Measurements from ENCODE around the gene UTP25.
"Not testable (repeated sequence)": the region's sequence is repeated elsewhere in the genome, so short reads cannot be mapped to it uniquely, and the experiment has no call there.

Gene UTP25

GRCh38 chr1:209785592-209785991, 42.2 kb upstream of the UTP25 start:
- no peak for TF ChIP-seq FOXK2 (IDR thresholded peaks at IDR 0.05)
- no peak for TF ChIP-seq LEF1 (IDR thresholded peaks at IDR 0.05; ENCODE audit: borderline replicate concordance)
- TF ChIP-seq ARNT (IDR thresholded peaks at IDR 0.05), result no peak
- POLR2A ChIA-PET, result no interaction called here
- CTCF ChIA-PET, result no interaction called here
- DNase-seq (ENCODE audit: extremely low spot score), result no peak

DNA sequence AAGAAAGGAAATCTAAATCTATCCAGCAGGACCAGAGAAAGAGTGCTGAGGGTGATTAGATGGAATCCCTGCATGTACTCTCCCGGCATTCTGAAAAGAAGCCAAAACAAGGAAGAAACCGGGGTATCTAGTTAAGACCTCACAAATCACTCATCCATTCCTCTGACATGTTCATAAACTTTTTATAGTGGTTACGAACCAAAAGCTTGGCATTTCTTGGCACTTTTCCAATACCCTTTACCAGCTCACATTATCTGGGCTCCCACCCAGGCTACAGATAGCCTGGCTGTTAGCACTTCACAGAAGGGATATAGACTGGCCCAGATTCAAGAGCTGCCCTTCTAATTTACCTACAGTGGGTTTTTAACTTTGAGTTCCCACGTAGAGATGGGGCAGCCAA, 41.6 kb upstream of the UTP25 start:
- no peak for TF ChIP-seq SP1 (IDR thresholded peaks at IDR 0.05)
- TF ChIP-seq SUZ12 (IDR thresholded peaks at IDR 0.05), result no peak
- TF ChIP-seq ZNF384 (IDR thresholded peaks at IDR 0.05), result no peak
- no peak for TF ChIP-seq PKNOX1 (IDR thresholded peaks at IDR 0.05)
- TF ChIP-seq LEF1 (IDR thresholded peaks at IDR 0.05; ENCODE audit: borderline replicate concordance), result no peak
- TF ChIP-seq NFRKB (IDR thresholded peaks at IDR 0.05), result no peak
- TF ChIP-seq FOXM1 (IDR thresholded peaks at IDR 0.05; ENCODE audit: borderline replicate concordance), result no peak
- no peak for TF ChIP-seq FOXK2 (IDR thresholded peaks at IDR 0.05)
- TF ChIP-seq CTBP1 (IDR thresholded peaks at IDR 0.05; ENCODE audit: borderline replicate concordance), result no peak
- TF ChIP-seq ELF4 (IDR thresholded peaks at IDR 0.05), result no peak
- no peak for TF ChIP-seq TARDBP (IDR thresholded peaks at IDR 0.05)
- DNase-seq (ENCODE audit: extremely low spot score), result no peak
- ChIA-PET POLR2A (no interaction called here), CTCF (no interaction called here)

GRCh38 chr1:209787551-209787950, 40.2 kb upstream of the UTP25 start:
- no peak for DNase-seq (ENCODE audit: extremely low spot score)
- CTCF ChIA-PET, result no interaction called here
- POLR2A ChIA-PET, result no interaction called here
- TF ChIP-seq TARDBP (IDR thresholded peaks at IDR 0.05) (no peak), SP1 (IDR thresholded peaks at IDR 0.05) (no peak)

DNA sequence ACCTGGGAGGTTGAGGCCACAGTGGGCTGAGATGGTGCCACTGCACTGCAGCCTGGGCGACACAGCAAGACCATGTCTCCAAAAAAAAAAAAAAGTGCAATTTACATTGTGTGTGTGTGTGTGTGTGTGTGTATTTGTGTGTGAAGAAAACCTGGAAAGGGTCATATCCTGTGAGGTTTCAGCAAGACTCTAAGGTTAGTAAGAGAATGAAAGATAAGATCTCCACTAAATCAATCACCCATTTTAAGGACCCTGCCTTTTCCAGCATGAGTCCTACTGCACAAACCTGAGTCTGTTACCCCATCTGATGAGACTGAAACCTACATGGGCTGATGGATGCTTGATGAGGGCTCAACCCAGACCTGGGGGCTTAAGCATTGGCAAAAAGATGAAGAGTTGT, 38.5 kb upstream of the UTP25 start:
- DNase-seq (ENCODE audit: extremely low spot score), result no peak
- ChIA-PET CTCF (no interaction called here), POLR2A (no interaction called here)
- TF ChIP-seq L3MBTL2 (conservative IDR thresholded peaks at IDR 0.05) (no peak), SP1 (IDR thresholded peaks at IDR 0.05) (no peak), FOXK2 (IDR thresholded peaks at IDR 0.05) (no peak), LEF1 (IDR thresholded peaks at IDR 0.05; ENCODE audit: borderline replicate concordance) (no peak), FOXA1 (IDR thresholded peaks at IDR 0.05) (no peak), CTBP1 (IDR thresholded peaks at IDR 0.05; ENCODE audit: borderline replicate concordance) (no peak), SUZ12 (IDR thresholded peaks at IDR 0.05) (no peak), HDGF (IDR thresholded peaks at IDR 0.05; ENCODE audit: borderline replicate concordance) (no peak), ELF4 (IDR thresholded peaks at IDR 0.05) (no peak), BHLHE40 (IDR thresholded peaks at IDR 0.05; ENCODE audit: borderline replicate concordance) (no peak), FOXM1 (IDR thresholded peaks at IDR 0.05; ENCODE audit: borderline replicate concordance) (no peak), PKNOX1 (IDR thresholded peaks at IDR 0.05) (no peak), TARDBP (IDR thresholded peaks at IDR 0.05) (no peak), ZNF384 (IDR thresholded peaks at IDR 0.05) (no peak), NFRKB (IDR thresholded peaks at IDR 0.05) (no peak), ARNT (IDR thresholded peaks at IDR 0.05) (no peak)

- no peak for DNase-seq (ENCODE audit: extremely low spot score)
- ChIA-PET POLR2A (no interaction called here), CTCF (no interaction called here)
- TF ChIP-seq FOXK2 (IDR thresholded peaks at IDR 0.05), result no peak
- TF ChIP-seq ELF4 (IDR thresholded peaks at IDR 0.05), result no peak
- TF ChIP-seq SUZ12 (IDR thresholded peaks at IDR 0.05), result no peak
- no peak for TF ChIP-seq L3MBTL2 (conservative IDR thresholded peaks at IDR 0.05)
- TF ChIP-seq FOXA1 (IDR thresholded peaks at IDR 0.05), result no peak
- no peak for TF ChIP-seq BHLHE40 (IDR thresholded peaks at IDR 0.05; ENCODE audit: borderline replicate concordance)
- no peak for TF ChIP-seq ARNT (IDR thresholded peaks at IDR 0.05)
- no peak for TF ChIP-seq ZNF384 (IDR thresholded peaks at IDR 0.05)
- TF ChIP-seq SP1 (IDR thresholded peaks at IDR 0.05), result no peak
- TF ChIP-seq FOXM1 (IDR thresholded peaks at IDR 0.05; ENCODE audit: borderline replicate concordance), result no peak
- no peak for TF ChIP-seq TARDBP (IDR thresholded peaks at IDR 0.05)
- no peak for TF ChIP-seq CTBP1 (IDR thresholded peaks at IDR 0.05; ENCODE audit: borderline replicate concordance)
- TF ChIP-seq NFRKB (IDR thresholded peaks at IDR 0.05), result no peak
- TF ChIP-seq PKNOX1 (IDR thresholded peaks at IDR 0.05), result no peak
- no peak for TF ChIP-seq HDGF (IDR thresholded peaks at IDR 0.05; ENCODE audit: borderline replicate concordance)
- no peak for TF ChIP-seq LEF1 (IDR thresholded peaks at IDR 0.05; ENCODE audit: borderline replicate concordance)
Observed at GRCh38 chr1:209790286-209791193, 37.2 kb upstream of the UTP25 start.

DNA sequence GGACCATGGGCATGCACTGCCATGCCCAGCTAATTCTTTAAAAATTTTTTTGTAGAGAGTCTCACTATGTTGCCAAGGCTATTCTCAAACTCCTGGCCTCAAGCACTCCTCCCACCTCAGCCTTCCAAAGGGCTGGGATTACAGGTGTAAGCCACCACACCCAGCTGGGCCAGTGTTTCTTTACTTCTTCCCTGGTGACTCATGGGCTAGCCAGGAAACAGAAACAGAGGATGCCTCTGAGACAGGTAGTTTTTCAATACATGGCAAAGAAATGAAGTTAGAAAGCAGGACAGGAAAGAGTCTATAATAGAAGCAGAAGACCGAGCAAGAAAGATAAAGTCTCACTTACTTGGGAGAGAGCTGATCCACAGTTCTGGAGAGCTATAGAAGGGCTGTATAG, 35.9 kb upstream of the UTP25 start:
- no peak for DNase-seq (ENCODE audit: extremely low spot score)
- CTCF ChIA-PET, result no interaction called here
- POLR2A ChIA-PET, result interaction anchor here (1.6 kb wide), 1 partner anchor 7 kb away, joined by 3 read pairs; the partner anchor contains the start of gene C1orf74
- TF ChIP-seq PKNOX1 (IDR thresholded peaks at IDR 0.05) (no peak), LEF1 (IDR thresholded peaks at IDR 0.05; ENCODE audit: borderline replicate concordance) (no peak), L3MBTL2 (conservative IDR thresholded peaks at IDR 0.05) (no peak), TARDBP (IDR thresholded peaks at IDR 0.05) (no peak), NFRKB (IDR thresholded peaks at IDR 0.05) (no peak)

GRCh38 chr1:209793711-209794110, 34.1 kb upstream of the UTP25 start:
- POLR2A ChIA-PET, result interaction anchor here (1.6 kb wide), 1 partner anchor 9 kb away, joined by 3 read pairs; the partner anchor contains the start of gene C1orf74
- DNase-seq (ENCODE audit: extremely low spot score); CTCF ChIA-PET: not testable (repeated sequence)

Data from HEK293T (cell line).